Retinal pigment epithelial cell (primary cell): ENCODE measurements around the gene NT5M.
A peak's percentile ranks its signal among the peaks of the same experiment; 100 is the strongest.
"Not testable (repeated sequence)": the region's sequence is repeated elsewhere in the genome, so short reads cannot be mapped to it uniquely, and the experiment has no call there.

Experiments used
- DNase-seq: peaks from one replicate; pipeline ENCODE4 v3.0.0-alpha.2; 2010; ENCODE audit warnings: low read depth
- H3K4me3 ChIP-seq: 2 replicates; pipeline ENCODE4 v1.5.1; 2011; ENCODE audit warnings: mild to moderate bottlenecking, low read length, control low read depth, moderate library complexity
- TF ChIP-seq, protein P1 (sequence below): conservative IDR thresholded peaks from 2 replicates; pipeline ENCODE4 v1.5.1; 2011; ENCODE audit warnings: low read depth, low read length, control low read depth, inconsistent platforms

Gene NT5M

DNA sequence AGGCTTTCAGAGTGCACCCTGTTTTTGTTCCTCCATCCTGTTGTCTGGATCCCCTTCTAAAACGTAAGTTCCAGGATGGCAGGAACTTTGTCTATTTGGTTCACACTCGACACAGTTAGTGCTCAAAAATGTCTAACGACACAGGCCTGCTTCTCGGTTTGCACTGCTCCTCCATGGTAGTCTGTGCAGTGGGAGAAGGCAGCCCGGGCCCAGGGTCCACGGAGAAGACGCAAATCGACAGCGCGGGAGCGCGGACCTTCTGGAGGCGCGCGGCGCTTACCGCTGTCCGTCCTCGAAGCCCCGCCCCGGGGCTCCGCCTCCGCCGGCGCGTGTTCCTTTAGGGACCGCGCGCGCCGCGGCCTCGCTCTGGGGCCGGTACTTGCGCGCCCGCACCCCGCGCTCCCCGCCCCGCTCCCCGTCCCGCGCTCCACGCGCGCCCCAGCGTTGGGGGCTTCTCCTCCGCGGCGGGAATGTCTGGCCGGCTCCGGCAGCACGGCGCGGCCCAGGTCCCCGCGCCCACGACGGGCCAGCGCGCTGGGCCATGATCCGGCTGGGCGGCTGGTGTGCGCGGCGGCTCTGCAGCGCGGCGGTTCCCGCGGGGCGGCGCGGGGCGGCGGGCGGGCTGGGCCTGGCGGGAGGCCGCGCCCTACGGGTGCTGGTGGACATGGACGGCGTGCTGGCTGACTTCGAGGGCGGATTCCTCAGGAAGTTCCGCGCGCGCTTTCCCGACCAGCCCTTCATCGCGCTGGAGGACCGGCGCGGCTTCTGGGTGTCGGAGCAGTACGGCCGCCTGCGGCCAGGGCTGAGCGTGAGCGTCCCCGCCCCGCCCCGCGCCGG, at the start of gene NT5M:
TSS of gene NT5M (plus strand) at position 364 of the 837 bp plus-strand sequence. CDS start at position 542, 178 bp downstream.
- TF ChIP-seq, protein P1, sequence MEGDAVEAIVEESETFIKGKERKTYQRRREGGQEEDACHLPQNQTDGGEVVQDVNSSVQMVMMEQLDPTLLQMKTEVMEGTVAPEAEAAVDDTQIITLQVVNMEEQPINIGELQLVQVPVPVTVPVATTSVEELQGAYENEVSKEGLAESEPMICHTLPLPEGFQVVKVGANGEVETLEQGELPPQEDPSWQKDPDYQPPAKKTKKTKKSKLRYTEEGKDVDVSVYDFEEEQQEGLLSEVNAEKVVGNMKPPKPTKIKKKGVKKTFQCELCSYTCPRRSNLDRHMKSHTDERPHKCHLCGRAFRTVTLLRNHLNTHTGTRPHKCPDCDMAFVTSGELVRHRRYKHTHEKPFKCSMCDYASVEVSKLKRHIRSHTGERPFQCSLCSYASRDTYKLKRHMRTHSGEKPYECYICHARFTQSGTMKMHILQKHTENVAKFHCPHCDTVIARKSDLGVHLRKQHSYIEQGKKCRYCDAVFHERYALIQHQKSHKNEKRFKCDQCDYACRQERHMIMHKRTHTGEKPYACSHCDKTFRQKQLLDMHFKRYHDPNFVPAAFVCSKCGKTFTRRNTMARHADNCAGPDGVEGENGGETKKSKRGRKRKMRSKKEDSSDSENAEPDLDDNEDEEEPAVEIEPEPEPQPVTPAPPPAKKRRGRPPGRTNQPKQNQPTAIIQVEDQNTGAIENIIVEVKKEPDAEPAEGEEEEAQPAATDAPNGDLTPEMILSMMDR: no peak
- peak; percentile 9 for DNase-seq
- peak within 1 kb of the TSS; percentile 47 for H3K4me3 ChIP-seq

DNA sequence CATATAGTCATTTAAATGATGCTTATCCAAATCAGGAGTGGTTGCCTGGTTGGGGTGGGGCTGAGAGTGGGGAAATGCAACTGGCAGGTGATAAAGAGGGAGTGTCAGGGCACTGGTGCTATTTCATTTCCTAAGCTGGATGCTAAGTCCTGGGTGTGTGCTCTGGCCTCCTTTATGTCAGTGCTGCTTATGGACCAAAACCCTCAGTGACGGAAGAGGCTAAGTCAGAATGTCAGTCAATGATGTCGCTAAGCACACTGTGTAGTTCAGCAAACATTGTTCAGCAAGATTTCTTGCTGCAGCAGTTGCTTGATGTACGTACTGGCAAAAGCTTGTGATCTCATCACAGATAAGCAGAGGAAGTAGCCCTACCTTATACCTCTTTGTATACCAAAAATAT, 49.8 kb upstream of the NT5M start:
- no peak for DNase-seq
- H3K4me3 ChIP-seq: no peak overlapping the region
- TF ChIP-seq, protein P1: no peak

DNA sequence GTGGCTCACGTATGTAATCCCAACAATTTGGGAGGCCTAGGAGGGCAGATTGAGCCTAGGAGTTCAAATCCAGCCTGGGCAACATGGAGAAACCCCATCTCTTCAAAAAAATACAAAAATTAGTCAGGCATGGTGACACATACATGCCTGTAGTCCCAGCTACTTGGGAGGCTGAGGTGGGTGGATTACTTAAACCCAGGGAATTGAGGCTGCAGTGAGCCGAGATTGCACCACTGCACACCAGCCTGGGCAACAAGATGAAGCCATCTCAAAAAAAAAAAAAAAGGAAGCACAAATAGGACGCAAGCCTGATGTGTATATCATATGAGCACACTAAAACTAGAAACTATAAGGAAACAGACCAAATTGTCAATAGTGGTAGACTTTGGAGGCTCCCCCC, 49.1 kb upstream of the NT5M start:
- TF ChIP-seq, protein P1: no peak
- DNase-seq: no peak
- H3K4me3 ChIP-seq: no peak overlapping the region

DNA sequence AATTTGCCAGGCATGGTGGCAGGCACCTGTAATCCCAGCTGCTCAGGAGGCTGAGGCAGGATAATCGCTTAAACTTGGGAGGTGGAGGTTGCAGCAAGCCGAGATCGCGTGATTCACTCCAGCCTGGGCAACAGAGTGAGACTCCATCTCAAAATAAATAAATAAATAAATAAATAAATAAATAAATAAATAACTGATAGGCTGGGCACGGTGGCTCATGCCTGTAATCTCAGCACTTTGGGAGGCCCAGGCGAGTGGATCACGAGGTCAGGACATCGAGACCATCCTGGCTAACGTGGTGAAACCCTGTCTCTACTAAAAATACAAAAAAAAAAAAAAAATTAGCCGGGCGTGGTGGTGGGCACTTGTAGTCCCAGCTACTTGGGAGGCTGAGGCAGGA, 47.5 kb upstream of the NT5M start:
- H3K4me3 ChIP-seq, DNase-seq: not testable (repeated sequence)

DNA sequence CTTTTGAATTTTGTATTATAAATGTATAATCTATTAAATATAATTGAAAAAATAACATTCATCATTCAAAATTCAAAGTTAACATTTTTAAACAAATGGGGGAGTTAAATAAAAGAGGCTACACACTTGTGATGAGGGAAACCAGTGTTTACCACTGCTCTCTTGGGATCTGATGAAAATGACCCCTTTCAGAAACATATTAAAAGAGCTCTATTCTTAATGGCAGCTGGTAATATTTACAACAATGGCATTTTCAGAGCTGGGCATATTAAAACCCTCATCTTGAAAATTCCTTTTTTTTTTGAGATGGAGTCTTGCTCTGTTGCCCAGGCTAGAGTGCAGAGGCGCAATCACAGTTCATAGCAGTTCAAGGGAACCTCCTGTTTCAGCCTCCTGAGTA, 46.9 kb upstream of the NT5M start:
- TF ChIP-seq, protein P1: no peak
- no peak overlapping the region for H3K4me3 ChIP-seq

DNA sequence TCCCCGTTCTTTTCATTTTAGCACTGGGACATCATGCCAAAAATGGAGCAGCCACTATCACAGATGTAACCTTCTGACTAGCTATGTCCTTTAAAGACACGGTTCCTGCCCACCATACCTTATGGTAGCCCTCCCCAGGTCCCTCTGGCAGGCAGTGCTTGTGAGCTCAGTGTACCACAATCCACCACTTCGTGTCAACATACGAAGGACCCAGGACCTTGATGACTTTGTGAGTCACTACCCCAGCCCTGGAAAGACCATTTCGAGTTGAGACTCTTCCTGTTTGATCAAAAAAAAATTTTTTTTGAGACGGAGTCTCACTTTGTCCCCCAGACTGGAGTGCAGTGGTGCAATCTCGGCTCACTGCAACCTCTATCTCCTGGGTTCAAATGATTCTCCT, 45.2 kb upstream of the NT5M start:
- no peak overlapping the region for H3K4me3 ChIP-seq
- TF ChIP-seq, protein P1: no peak
- no peak for DNase-seq

More for the DNA sequence above, 46.9 kb upstream of the NT5M start:
- no peak for DNase-seq

DNA sequence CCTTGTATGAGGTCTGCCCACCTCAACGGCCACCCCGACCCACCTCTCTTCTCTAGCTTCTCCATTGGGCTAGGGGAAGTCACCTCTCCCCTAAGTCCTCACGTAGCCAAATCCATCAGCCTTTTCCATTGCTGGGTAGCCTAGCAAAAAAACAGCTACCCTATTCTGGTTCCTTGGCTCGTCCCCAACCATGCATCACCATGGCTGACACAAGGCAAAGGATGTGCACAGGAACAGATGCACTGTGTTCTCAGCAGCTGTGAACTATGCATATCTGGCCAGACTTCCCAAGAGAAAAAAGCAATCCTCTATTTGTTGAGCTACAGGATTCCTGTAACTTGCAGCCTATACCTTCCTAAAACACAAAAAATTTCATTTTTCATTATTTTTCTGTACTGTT, 44.2 kb upstream of the NT5M start:
- no peak for DNase-seq
- no peak overlapping the region for H3K4me3 ChIP-seq
- TF ChIP-seq, protein P1: no peak
